Endothelial cell of umbilical vein (primary cell): ENCODE results near the gene SYT6.

ENCODE experiments used
- EZH2 ChIP-seq: IDR thresholded peaks from 2 replicates; pipeline ENCODE4 v1.6.1; 2012; ENCODE audit warnings: borderline replicate concordance, low read depth, mild to moderate bottlenecking, moderate library complexity, low read length, inconsistent platforms; ENCODE audit not compliant: severe bottlenecking
- POLR2A ChIP-seq: IDR thresholded peaks from 2 replicates; pipeline ENCODE4 v1.6.1; 2012; ENCODE audit warnings: low read depth, mild to moderate bottlenecking, control low read depth, low read length
- POLR2AphosphoS5 ChIP-seq: IDR thresholded peaks from 2 replicates; pipeline ENCODE4 v1.6.1; 2012; ENCODE audit warnings: low read depth, mild to moderate bottlenecking, control low read depth, low read length, moderate library complexity; ENCODE audit not compliant: insufficient read depth
- TF ChIP-seq, protein P1 (sequence below), 2 donors: IDR thresholded peaks; 1 replicate in 1 of 2; 2 replicates in 1 of 2; pipeline ENCODE4 v1.5.1; 2011; ENCODE audit warnings: low read length in 2 of 2, mild to moderate bottlenecking in 2 of 2, moderate library complexity in 2 of 2, control low read depth in 1 of 2, inconsistent platforms in 1 of 2, low read depth in 1 of 2; ENCODE audit not compliant: insufficient read depth in 1 of 2; ENCODE audit errors: extremely low read depth in 1 of 2
- TF ChIP-seq, protein P2 (sequence below): IDR thresholded peaks from 2 replicates; pipeline ENCODE4 v1.6.1; 2011; ENCODE audit not compliant: insufficient read depth, insufficient read length

DNA sequence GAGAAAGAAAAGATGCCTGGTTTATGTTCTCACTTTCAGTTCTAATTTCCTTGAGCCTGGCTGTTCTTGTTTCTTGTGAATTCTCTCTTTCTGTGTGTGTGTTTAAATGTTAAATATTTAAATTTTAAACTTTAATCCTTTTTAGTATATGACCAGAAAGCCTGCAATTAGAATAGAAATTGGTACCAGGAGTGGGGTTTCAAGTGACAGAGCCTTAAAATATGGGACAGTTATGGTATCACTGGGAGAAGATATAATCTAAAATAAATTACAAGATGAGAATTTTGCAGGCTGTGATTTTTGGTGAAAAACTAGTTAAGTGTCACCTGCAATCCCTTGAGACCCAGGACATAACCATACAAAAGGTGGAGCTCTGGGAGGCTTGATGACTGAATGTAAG lies 81.4 kb downstream of the SYT6 start:
- TF ChIP-seq, protein P1, sequence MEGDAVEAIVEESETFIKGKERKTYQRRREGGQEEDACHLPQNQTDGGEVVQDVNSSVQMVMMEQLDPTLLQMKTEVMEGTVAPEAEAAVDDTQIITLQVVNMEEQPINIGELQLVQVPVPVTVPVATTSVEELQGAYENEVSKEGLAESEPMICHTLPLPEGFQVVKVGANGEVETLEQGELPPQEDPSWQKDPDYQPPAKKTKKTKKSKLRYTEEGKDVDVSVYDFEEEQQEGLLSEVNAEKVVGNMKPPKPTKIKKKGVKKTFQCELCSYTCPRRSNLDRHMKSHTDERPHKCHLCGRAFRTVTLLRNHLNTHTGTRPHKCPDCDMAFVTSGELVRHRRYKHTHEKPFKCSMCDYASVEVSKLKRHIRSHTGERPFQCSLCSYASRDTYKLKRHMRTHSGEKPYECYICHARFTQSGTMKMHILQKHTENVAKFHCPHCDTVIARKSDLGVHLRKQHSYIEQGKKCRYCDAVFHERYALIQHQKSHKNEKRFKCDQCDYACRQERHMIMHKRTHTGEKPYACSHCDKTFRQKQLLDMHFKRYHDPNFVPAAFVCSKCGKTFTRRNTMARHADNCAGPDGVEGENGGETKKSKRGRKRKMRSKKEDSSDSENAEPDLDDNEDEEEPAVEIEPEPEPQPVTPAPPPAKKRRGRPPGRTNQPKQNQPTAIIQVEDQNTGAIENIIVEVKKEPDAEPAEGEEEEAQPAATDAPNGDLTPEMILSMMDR (IDR thresholded peaks at IDR 0.05; ENCODE audit: extremely low read depth in 1 of 2, insufficient read depth in 1 of 2, low read depth in 1 of 2, low read length in 2 of 2) = no peak
- TF ChIP-seq POLR2A (no peak), EZH2 (no peak), POLR2AphosphoS5 (no peak)
- TF ChIP-seq, protein P2, sequence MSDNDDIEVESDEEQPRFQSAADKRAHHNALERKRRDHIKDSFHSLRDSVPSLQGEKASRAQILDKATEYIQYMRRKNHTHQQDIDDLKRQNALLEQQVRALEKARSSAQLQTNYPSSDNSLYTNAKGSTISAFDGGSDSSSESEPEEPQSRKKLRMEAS = no peak
